Activated naive CD8-positive, alpha-beta T cell treated with anti-CD3 and anti-CD28 coated beads, Interleukin-2, amount 50 U/mL, for 16 hours (primary cell): Measurements from ENCODE around the gene TSHZ3.

ENCODE experiments used
- DNase-seq: peaks from one replicate; pipeline ENCODE4 v3.0.0-alpha.2; 2020; ENCODE audit warnings: low read depth, low spot score

The TSHZ3 gene

DNA sequence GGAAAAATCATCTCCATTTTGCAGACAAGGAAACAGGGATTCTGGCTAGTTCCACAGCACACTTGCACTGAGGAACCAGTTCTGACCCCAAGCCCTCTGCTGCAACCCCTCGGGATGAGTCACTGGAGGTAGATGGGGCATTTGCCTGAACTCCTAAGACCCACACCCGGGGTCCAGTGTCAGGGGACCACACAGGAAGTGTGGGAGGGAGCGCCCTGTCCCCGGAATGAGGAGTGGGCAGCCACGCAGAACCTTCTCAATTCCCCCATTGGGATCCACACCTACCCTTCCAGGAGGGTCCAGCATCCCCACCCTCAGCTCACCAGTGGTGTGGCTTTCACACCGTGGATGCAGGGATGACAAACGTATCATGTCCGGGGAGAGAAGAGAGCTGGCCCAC lies 62.7 kb downstream of the TSHZ3 start:
- no peak for DNase-seq

DNA sequence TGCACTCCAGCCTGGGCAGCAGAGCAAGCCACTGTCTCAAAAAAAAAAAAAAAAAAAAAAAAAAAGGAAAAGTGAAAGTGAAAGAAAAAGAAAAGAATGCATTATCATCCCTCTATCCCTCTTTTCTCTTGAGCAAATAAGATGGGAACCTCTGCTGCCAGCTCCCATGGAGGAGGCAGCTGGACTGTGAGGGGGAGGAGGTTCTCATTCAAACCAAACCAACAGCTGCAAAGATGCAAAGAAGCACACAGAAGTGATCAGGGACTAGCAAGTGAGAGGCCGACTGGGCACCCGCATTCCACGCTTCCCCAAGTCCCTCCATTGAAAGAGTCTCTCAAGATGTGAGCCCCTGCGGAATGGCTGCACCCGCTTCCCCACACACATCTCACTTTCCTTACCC lies 63.5 kb downstream of the TSHZ3 start:
- DNase-seq = no peak

DNA sequence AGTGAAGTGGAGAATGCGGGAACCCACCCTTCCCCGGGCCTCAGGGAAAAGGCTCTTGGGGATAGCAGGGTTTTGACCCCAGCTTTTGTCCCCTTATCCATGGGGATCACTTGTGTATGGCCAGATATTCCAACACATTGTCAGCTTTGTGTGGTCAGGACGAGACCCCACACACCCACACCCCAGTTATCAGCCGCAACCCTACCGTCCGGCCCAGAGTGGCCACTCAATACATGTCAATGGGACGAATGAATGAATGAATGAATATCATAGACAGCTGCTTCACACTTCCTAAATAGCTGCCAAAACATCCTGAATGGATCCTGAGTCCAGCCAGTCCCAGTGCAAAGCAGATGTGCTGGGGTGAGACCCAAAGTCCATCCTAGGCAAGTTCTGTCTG lies 64.6 kb downstream of the TSHZ3 start:
- DNase-seq = no peak

GRCh38 chr19:31283701-31284100 lies 65.5 kb downstream of the TSHZ3 start:
- no peak for DNase-seq

GRCh38 chr19:31282346-31282745 lies 66.9 kb downstream of the TSHZ3 start:
- no peak for DNase-seq

DNA sequence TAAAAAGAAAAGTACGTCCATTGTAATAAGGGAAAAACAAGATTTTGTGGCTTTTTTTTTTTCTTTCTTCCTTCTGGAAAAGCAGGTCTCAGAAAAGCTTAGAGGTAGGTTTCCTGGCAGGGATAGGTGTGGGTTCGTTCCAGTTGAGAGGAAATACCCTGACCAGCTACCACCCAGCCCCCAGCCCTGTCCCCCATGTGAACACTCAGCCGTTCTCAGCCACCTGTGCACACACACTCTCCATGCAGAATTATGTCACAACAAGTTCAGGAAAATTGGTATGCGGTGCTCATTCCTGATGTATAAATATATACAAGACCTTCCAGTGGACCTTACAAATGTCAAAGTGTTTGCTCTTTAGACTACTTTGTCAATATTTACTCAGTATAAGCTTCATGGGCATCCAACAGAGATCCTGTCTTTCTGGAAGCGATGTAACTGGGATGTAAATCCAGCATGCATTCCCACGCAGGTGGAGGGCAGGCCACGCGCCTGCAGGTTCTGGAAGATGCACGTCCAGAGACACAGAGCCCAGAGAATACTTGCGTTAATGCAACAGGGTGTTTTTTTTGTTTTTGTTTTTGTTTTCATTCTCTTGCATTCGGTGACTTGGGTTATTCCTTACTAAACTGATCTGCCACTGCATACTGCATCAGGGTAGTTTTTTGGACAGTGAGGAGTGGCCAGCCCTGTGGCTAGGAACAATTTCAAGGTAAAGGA lies 68.8 kb downstream of the TSHZ3 start:
- DNase-seq = no peak

GRCh38 chr19:31279436-31279765 lies 69.8 kb downstream of the TSHZ3 start:
- DNase-seq = no peak

DNA sequence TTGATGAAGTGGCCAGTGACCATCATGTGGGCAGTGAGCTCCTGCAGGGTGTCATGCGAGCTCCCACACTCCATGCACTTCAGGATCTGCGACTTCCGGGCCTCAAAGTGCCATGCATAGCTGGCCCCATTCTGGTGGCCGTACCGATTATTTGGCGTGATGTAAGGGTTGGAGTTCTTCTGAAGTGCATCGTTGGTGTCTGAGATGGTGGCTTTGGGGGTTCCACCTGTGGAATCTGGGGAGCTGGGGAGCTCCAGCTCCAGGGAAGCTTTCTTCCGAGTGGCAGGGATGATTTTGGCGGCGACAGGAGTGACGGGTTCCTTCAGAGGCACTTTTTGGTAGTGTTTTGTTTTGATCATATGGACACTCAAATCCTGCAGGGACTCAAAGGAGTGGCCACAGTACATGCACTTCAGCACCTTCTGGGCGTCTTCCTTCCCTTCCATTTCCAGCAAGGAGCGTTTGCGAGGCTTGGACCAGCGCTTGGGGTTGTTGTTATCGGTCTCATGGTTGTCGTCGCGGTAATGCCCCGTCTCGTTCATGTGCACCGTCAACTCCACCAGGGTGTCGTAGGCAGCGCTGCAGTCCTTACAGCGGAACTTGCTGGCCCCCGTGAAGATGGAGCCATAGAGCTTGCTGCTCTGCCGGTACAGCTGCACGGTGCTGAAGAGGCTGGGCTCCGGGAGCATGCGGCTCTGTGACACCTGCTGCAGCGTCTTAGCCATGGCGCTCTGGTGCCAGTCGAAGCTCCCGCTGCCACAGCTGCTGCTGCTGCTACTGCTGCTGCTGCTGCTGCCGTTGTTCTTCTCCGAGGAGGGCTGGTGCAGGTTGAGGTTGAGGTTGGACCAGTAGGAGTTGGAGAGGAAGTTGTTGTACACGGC lies 70.4 kb downstream of the TSHZ3 start:
- no peak for DNase-seq

GRCh38 chr19:31277516-31277915 lies 71.7 kb downstream of the TSHZ3 start:
- DNase-seq = no peak

DNA sequence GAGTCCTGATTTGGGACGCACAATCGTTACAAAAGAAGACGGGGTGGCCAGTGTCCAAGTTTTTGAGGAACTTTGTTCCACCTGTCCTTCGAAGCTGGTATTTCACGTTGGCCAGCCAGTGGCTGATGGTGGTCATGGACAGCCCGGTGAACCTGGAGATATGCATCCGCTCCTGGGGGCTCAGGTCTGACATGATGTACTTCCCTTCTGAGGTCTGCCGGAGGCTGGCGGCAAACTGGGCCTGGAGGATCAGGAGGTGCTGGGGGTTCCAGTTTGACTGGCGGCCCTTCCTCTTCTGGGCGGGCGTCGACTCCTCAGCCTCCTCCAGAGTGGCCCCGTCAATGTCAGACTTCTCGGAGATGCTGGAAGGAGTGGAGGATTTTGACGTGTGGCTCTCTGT lies 72.4 kb downstream of the TSHZ3 start:
- DNase-seq = no peak

- DNase-seq = no peak
Observed at GRCh38 chr19:31275068-31275334, 74.2 kb downstream of the TSHZ3 start.

DNA sequence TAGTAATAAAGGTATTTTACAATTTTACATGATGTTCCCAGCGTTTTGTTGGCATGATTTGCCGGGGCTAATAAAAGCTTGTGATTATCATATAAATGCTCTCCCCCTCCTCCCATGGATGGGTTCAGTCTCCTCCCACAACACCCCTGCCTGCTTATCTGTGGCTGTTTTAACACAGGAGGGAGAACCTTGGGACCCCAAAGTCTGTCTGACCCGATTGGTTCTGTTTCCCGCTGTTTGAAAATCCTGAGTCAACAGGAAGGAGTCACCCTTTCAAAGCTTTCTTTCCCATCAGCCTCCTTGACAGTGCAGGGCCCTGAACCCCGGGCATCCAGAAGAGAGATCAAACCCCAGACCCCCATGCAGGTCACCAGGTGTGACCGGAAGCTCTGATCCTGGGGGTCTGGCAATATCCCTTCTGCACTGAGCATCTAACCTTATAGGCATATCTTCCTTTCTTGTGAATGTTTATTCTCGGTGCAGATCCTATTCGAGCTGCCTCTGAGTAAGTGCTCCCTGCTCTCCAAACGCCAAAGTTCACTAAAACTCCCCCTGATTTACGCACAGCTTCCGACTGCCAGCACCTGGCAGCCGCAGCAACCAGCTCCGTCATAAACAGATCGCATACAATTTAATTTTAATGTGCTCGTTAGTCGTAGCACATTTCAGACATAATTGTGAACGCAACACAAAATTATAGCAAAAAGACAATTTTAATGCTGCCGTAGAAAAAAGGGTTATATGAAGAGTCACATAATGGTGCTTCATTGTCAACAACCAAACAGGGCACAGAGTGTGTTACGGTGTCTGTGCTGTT lies 74.8 kb downstream of the TSHZ3 start:
- no peak for DNase-seq

DNA sequence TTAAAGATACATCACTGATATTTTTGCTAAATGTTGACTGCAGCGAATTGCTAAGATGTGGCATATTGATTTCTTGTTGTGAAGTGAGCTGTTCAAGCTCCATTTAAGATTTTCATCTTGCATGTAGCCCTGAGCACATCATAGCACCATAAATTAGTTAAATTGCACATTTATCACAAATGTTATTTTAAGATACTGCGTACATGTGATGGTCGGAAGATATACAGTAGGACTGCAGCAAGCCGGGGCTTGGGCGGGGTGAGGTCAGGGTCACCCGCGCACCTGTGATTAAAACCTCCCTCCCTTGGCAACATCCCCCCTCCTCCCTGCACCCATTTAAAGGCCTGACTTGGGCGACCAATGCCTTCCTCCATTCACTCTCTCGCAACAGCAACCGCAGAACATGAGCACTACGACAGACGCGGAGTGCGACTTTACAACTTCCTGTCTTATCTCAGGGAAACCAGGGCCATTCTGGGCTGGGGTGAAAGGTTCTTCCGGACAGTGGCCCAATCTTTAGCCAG lies 76.6 kb downstream of the TSHZ3 start:
- DNase-seq = no peak

- no peak for DNase-seq
Observed at GRCh38 chr19:31271306-31271911, 77.8 kb downstream of the TSHZ3 start.

GRCh38 chr19:31270897-31271296 lies 78.3 kb downstream of the TSHZ3 start:
- DNase-seq = no peak

DNA sequence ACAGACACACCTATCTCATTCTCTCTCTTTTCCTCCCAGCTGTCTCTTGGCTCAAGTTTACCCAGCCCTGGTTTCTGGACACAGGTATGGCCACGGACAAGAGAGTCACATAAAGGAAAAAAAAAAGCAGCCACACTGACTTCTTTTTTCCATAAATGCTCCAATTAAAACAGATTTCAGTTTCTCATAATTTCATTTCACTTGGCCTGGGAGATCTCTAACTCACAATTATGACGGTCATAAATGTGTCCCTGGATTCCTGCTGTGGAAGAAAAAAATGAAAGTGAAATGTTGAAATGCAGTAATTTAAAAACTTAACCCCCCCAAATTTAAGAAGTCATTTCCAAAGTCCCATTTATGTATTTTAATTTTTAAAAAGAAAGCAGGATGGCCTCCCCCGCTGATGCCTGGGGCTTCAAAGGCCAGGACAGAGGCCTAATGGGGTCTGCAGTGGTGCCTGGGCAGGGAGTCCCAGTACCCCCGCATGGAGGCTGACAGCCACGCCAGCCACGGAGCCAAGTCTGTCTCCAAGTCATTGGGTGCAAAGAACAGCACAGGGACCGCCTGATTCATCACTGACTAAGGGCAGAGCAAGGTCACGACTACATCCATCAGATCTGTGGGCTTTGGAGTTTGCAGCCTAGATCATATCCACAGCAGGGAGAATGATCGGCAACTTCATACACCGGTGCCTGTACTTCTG lies 79.7 kb downstream of the TSHZ3 start:
- DNase-seq = no peak

DNA sequence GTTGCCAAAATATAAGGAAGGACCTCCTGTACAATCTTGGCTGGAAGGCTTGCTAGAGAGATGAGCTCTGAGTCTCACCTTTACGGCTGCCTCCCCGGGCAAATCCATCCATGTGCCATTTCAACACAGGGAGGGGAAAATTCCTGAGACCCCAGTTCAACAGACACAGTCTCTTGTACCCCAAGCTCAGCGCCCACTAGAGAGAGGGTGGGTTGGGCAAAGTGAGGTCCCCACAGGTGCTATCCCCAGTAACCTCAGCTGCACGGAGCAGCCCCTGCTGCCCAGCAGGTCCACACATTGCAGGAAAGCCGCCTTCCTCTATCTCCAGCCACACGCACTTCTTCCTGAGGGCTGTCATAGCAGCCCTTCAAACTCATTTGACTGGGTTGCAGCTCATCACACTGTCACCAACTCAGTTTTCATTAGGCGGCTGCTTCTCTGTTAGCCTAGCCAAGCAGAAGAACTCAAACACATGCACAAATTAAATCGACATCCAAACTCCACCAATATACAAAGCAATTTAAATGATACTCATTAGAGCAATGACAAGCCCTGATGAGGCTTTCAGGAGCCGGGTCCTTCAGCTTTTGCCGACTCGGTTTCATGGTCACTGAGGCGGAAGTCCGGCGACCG lies 80.4 kb downstream of the TSHZ3 start:
- no peak for DNase-seq

- no peak for DNase-seq
Observed at GRCh38 chr19:31266731-31267130, 82.5 kb downstream of the TSHZ3 start.

DNA sequence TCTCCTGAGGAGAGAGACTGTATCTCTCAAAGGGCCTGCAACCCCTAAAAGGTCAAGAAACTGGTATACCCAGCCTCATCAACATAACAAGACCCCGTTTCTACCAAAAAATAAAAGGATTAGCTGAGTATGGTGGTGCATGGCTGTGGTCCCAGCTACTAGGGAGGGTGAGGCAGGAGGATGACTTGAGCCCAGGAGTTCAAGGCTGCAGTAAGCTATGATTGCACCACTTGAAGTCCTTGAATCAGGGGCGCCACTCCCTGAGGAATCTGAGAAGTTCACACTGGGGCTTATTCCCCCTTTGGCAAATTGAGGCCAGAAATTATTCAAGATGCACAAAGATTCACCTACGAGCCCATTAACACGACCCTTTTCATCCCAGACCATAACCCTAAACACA lies 83.0 kb downstream of the TSHZ3 start:
- no peak for DNase-seq

DNA sequence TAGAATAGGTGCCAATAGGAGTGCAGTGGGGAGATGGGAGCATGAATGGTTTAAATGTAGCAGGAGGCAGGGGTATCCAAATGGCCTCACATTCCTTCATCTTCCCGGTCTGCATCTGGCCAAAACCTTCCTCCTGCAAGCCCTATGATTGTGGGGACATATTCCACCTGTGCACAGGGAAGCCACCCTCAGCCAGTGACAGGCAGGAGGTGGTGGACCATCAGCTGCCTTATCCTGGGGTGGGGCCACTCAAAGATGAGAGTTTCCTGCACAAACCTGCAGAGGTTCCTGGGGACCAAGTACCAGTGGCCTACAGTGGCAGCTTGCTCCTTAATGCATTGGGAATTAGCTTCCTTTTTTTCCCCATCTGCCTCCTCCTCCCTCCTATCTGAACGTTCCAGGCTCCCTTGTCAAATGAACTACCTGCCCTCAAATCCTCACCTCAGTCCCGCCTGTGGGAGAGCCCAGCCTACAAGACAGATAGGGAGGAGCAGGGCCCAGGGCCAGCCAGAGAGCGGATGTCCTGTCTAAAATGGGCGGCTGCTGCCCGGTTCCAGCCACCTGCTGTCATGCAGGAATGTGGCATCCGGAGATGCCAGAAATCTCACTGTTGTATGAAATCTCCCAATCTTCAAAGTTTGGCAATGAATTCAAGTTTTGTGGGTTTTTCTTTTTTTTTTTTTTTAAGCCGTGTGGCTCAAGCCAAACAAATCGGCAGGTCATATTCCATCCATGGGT lies 85.0 kb downstream of the TSHZ3 start:
- no peak for DNase-seq
